Osteoblast (primary cell): Measurements from ENCODE around the gene EXOC3L4. TPM values are rescaled to one million over a fixed set of nuclear protein-coding genes. Genes with fewer than 3 reads are reported as not detected.

Experiments
- DNase-seq: peaks from one replicate; pipeline ENCODE4 v3.0.0; 2011; ENCODE audit warnings: low spot score, mixed read lengths; ENCODE audit not compliant: insufficient read length; ENCODE audit errors: missing footprints
- H2AFZ ChIP-seq: 2 replicates; pipeline ENCODE4 v1.6.0; 2011; ENCODE audit warnings: mild to moderate bottlenecking, low read length
- H3K27ac ChIP-seq: 2 replicates; pipeline ENCODE4 v1.5.1; 2011; ENCODE audit warnings: mild to moderate bottlenecking, low read depth, low read length, moderate library complexity
- H3K27me3 ChIP-seq: 2 replicates; pipeline ENCODE4 v1.6.0; 2012; ENCODE audit warnings: mild to moderate bottlenecking, control low read depth, inconsistent platforms, low read length, moderate library complexity; ENCODE audit not compliant: insufficient read depth
- H3K36me3 ChIP-seq: 2 replicates; pipeline ENCODE4 v1.5.1; 2011; ENCODE audit warnings: mild to moderate bottlenecking, low read length, control low read depth, moderate library complexity; ENCODE audit not compliant: insufficient read depth
- H3K4me1 ChIP-seq: 2 replicates; pipeline ENCODE4 v1.5.1; 2011; ENCODE audit warnings: mild to moderate bottlenecking, low read length, control low read depth, moderate library complexity; ENCODE audit not compliant: insufficient read depth
- H3K4me2 ChIP-seq: 2 replicates; pipeline ENCODE4 v1.6.0; 2011; ENCODE audit warnings: mild to moderate bottlenecking, low read length; ENCODE audit not compliant: insufficient read depth
- H3K4me3 ChIP-seq: fragments of 200-600 bp; sonication (generic); 3 replicates; pipeline ENCODE4 v1.5.1; 2012; ENCODE audit warnings: mild to moderate bottlenecking, low read length, inconsistent platforms; ENCODE audit not compliant: insufficient read depth
- H3K79me2 ChIP-seq: 2 replicates; pipeline ENCODE4 v1.6.0; 2012; ENCODE audit warnings: mild to moderate bottlenecking, low read length, control low read depth, inconsistent platforms; ENCODE audit not compliant: insufficient read depth
- H3K9me3 ChIP-seq: 2 replicates; pipeline ENCODE4 v1.5.1; 2011; ENCODE audit warnings: low read depth, low read length, control low read depth
- H4K20me1 ChIP-seq: 2 replicates; pipeline ENCODE4 v1.6.0; 2012; ENCODE audit warnings: mild to moderate bottlenecking, low read length, control low read depth; ENCODE audit not compliant: insufficient read depth
- CTCF ChIP-seq: IDR thresholded peaks from 2 replicates; pipeline ENCODE4 v1.5.1; 2011; ENCODE audit warnings: mild to moderate bottlenecking, low read depth, low read length, moderate library complexity; ENCODE audit errors: extremely low read depth
- total RNA-seq: library from RNA; depleted of rRNA; stranded (reverse); fragments of >200 nt; gene quantifications from 2 replicates; pipeline ENCODE4 v1.2.3, GENCODE V29; 2012

EXOC3L4 gene
- total RNA-seq, 1 donor, result not detected

DNA sequence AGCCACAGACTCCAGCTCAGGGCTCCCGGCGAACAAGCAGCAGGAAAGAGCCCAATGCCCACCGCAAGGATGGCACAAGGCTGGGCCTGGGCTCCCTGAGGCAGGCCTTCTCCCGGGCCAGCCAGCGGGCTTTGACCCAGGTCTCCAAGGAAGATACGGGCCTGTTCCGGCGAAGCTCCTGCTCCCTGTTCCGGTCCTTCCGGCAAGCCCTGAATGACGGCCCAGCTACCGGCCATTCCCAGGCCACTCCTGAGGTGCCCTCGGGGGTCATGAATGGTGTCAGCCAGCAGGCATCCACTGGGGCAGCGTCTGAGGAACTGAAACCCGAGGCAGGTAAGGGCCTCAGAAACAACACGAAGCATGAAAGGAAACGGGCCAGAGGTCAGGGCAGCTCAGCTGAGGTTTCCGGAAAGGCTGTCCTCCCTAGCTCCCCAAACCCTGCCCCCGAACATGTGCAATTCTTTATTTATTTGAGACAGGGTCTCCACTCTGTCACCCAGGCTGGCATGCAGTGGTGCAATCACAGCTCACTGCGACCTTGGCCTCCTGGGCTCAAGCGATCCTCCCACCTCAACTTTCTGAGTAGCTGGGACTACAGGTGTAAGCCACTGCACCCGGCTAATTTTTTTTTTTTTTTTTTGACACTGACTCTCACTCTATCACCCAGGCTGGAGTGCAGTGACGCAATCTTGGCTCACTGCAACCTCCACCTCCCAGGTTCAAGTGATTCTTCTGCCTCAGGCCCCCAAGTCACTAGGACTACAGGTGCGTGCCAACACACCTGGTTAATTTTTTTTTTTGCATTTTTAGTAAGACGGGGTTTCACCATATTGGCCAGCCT is 6.0 kb downstream of the EXOC3L4 start:
- Histone ChIP-seq H3K4me2 (no peak overlapping the region), H3K4me1 (peaks cover 3% of the 10 kb centered on the region), H3K9me3 (no peaks in the 10 kb centered on the region), H4K20me1 (no peaks in the 10 kb centered on the region), H3K36me3 (no peaks in the 10 kb centered on the region), H3K4me3 (no peak overlapping the region), H3K27ac (no peak overlapping the region), H3K79me2 (no peaks in the 10 kb centered on the region), H2AFZ (no peak overlapping the region), H3K27me3 (peaks cover 28% of the 10 kb centered on the region)
- DNase-seq, result no peak
- TF ChIP-seq CTCF, result no peak

DNA sequence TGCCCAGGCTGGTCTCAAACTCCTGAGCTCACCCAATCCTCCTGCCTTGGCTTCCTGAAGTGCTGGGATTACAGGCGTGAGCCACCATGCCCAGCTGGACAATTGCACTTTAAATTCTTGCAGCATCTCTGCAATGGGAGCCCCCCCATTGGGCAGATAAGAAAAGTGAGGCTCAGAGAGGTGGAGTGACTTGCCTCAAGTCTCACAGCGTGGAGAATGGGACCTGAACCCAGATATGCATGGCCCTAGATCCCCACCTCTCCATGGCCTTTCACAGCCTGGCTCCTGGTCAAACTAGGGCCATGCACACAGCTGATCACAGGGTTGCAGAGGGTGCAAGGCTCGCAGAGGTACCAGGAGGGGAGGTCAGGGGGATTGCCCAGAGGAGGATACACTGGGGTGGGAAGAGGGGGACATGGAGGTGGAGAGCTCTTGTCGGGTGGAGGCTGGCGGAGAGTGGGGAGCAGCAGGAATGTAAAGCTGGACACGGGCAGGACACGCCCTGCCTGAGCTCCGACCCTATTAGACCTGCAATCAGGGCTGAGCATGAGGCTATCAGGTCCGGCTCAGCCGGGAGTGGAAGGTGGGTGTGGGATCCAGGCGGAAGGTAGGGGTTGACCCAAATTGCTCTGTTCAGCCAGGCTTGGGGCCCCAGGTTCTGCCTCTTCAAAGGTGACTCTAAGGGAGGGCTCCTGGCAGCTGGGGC is 6.9 kb downstream of the EXOC3L4 start:
- Histone ChIP-seq H3K79me2 (no peaks in the 10 kb centered on the region), H4K20me1 (no peaks in the 10 kb centered on the region), H3K4me2 (no peak overlapping the region), H3K27ac (no peak overlapping the region), H3K9me3 (no peaks in the 10 kb centered on the region), H3K27me3 (peaks cover 28% of the 10 kb centered on the region), H3K4me3 (no peak overlapping the region), H3K4me1 (peaks cover 3% of the 10 kb centered on the region), H3K36me3 (no peaks in the 10 kb centered on the region), H2AFZ (no peak overlapping the region)
- TF ChIP-seq CTCF, result no peak
- DNase-seq, result no peak

DNA sequence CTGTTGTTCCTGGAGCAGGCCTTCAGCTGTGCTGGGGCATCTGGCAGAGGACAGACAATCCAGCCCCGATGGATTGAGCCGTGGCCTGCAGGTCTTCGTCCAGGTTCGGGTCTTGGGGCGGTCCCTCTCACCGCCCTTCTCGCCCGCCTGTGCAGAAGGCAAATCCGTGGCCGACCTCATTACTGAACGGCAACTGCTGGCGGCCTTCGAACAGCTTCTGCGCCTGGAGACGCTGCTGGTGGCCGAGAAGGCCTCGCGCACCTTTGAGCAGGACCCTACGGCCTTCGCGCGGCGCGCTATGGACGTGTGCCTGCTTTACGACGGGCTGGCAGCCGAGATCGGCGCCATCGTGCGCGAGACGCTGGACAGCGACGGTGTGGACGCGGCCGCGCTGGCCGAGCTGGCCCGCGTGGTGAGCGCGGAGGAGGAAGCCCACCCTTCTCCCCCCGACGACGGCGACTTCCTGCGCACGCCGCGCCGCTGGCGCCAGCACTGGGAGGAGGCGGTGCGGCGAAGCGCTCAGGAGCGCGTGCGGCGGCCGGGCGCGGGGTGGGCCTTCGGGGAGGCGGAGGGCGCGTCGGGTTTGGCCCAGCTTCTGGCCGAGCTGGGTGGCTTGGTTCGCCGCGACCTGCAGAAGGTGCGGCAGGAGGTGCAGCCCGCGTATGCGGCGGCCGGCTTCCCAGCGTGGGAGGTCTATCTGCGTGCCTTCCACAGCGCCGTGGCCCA is 7.6 kb downstream of the EXOC3L4 start:
- no peaks in the 10 kb centered on the region for H4K20me1 ChIP-seq
- H3K4me2 ChIP-seq, result no peak overlapping the region
- H3K27ac ChIP-seq, result no peak overlapping the region
- no peaks in the 10 kb centered on the region for H3K9me3 ChIP-seq
- no peaks in the 10 kb centered on the region for H3K79me2 ChIP-seq
- H3K4me3 ChIP-seq, result no peak overlapping the region
- peaks cover 28% of the 10 kb centered on the region for H3K27me3 ChIP-seq
- H2AFZ ChIP-seq, result no peak overlapping the region
- no peak for DNase-seq
- no peaks in the 10 kb centered on the region for H3K36me3 ChIP-seq
- H3K4me1 ChIP-seq, result peaks cover 3% of the 10 kb centered on the region
- no peak for TF ChIP-seq CTCF
